Gastrocnemius medialis (tissue), 4 donors: Measurements from ENCODE around the gene TOR2A.

Experiments
- CTCF ChIP-seq, 5 experiments: fragments of 450-650 bp in 3 of 5; fragments of 200-600 bp in 2 of 5; sonication (generic) in 2 of 5; IDR thresholded peaks in 4 of 5; conservative IDR thresholded peaks in 1 of 5; 1 replicate in 4 of 5; 2 replicates in 1 of 5; pipeline ENCODE4 v1.5.1; 2016 to 2019; ENCODE audit warnings: antibody characterized with exemption in 5 of 5, mild to moderate bottlenecking in 3 of 5, moderate library complexity in 3 of 5
- POLR2A ChIP-seq, 2 donors: fragments of 450-650 bp; IDR thresholded peaks; one replicate each; pipeline ENCODE4 v1.6.1; 2017; ENCODE audit warnings: antibody characterized with exemption in 2 of 2, mild to moderate bottlenecking in 2 of 2, moderate library complexity in 2 of 2

GRCh38 chr9:127729522-127730256 lies 5.4 kb downstream of the TOR2A start:
- TF ChIP-seq CTCF (IDR thresholded peaks at IDR 0.05 in 4 of 5, conservative IDR thresholded peaks at IDR 0.05 in 1 of 5) (no peak), POLR2A (IDR thresholded peaks at IDR 0.05) (no peak)
